ENCODE results near the gene CDC42SE2. TPM values are rescaled to one million over a fixed set of nuclear protein-coding genes. Genes with fewer than 3 reads are reported as not detected.

Gene CDC42SE2
- total and polyA plus RNA-seq, 2 of the 4 experiments (the other 2 are of a cell fraction): 12.5 to 19.4 TPM

- Histone ChIP-seq H3K4me3 (ENCODE audit: insufficient read depth, low read depth, low read length) (no peak overlapping the region), H3K27ac (ENCODE audit: insufficient read depth, low read length) (no peak overlapping the region), H3K79me1 (ENCODE audit: low read depth in 1 of 2, low read length in 2 of 2) (no peaks in the 10 kb centered on the region), H4K8ac (ENCODE audit: low read depth in 2 of 2, low read length in 2 of 2) (no peak overlapping the region), H2BK5ac (ENCODE audit: low read depth, low read length, poor library complexity, severe bottlenecking) (no peak overlapping the region), H2BK15ac (ENCODE audit: low read depth, low read length) (no peak overlapping the region), H3K27me3 (ENCODE audit: control insufficient read depth, insufficient read depth, low read length) (no peaks in the 10 kb centered on the region), H2AK9ac (replicated peaks; ENCODE audit: low read depth, low read length, poor library complexity) (no peak overlapping the region), H3K56ac (ENCODE audit: extremely low read depth, insufficient read depth, low read length) (no peak overlapping the region), H2AK5ac (ENCODE audit: low read depth, low read length) (no peak overlapping the region), H3K14ac (replicated peaks; ENCODE audit: low read depth, low read length) (no peak overlapping the region), H3K9ac (ENCODE audit: low read depth, low read length) (no peak overlapping the region), H3K36me3 (ENCODE audit: control insufficient read depth, insufficient read depth, low read length) (peaks cover 5% of the 10 kb centered on the region), H3K4ac (ENCODE audit: low read depth, low read length) (no peak overlapping the region), H3K9me1 (ENCODE audit: insufficient read depth, low read length) (no peaks in the 10 kb centered on the region), H3K18ac (ENCODE audit: low read depth, low read length) (no peak overlapping the region), H2BK20ac (ENCODE audit: low read depth, low read length) (no peak overlapping the region), H3K4me1 (ENCODE audit: control insufficient read depth, insufficient read depth, low read length) (peaks cover 2% of the 10 kb centered on the region; the same call in 1 of the 2 replicates), H2AFZ (replicated peaks; ENCODE audit: low read length, poor library complexity) (no peak overlapping the region), H3K9me3 (ENCODE audit: control insufficient read depth, insufficient read depth, low read length) (peaks cover 3% of the 10 kb centered on the region; the same call in 1 of the 2 replicates), H4K5ac (ENCODE audit: low read depth, low read length) (no peak overlapping the region), H2BK120ac (ENCODE audit: low read depth, low read length) (no peak overlapping the region), H4K91ac (ENCODE audit: insufficient read depth, low read depth, low read length) (no peak overlapping the region), H4K20me1 (ENCODE audit: insufficient read depth, low read length) (no peaks in the 10 kb centered on the region), H3K4me2 (ENCODE audit: low read depth, low read length) (no peak overlapping the region), H3K23ac (ENCODE audit: low read depth, low read length) (no peak overlapping the region)
- in situ Hi-C loops (cut with MboI; ENCODE audit: low sequenced_read_pairs): loop anchor here (25.0 kb wide), 3 partner anchors 519 to 1494 kb away; partner anchors contain the start of gene CHSY3
- WGBS, 2 experiments (ENCODE audit: extremely low coverage in 2 of 2, insufficient read length in 1 of 2): no CpG with 5 or more reads among the region's 2 CpGs
- dilution Hi-C loops (cut with HindIII; ENCODE audit: low sequenced_read_pairs, unreplicated experiment): no loop called here
- POLR2A ChIA-PET (ENCODE audit: unreplicated experiment): no interaction called here
- DNase-seq: no peak
- no TSS peak for BruUV-seq (replicated peaks)
- no peak for TF ChIP-seq CEBPB (IDR thresholded peaks at IDR 0.05; ENCODE audit: low read depth, low read length)
- TF ChIP-seq RAD21 (IDR thresholded peaks at IDR 0.05; ENCODE audit: low read length): no peak
- TF ChIP-seq NFE2L2 (IDR thresholded peaks at IDR 0.05; ENCODE audit: low read depth, low read length): no peak
- TF ChIP-seq MAZ (IDR thresholded peaks at IDR 0.05; ENCODE audit: borderline replicate concordance, low read depth, low read length): no peak
- no peak for TF ChIP-seq MXI1 (IDR thresholded peaks at IDR 0.05; ENCODE audit: borderline replicate concordance, low read depth, low read length)
- TF ChIP-seq MAFK (IDR thresholded peaks at IDR 0.05; ENCODE audit: low read depth, low read length): no peak
- TF ChIP-seq POLR2A (IDR thresholded peaks at IDR 0.05; ENCODE audit: low read depth, low read length): no peak
- TF ChIP-seq CTCF (conservative IDR thresholded peaks at IDR 0.05; ENCODE audit: low read depth, low read length): no peak
- TF ChIP-seq USF2 (IDR thresholded peaks at IDR 0.05; ENCODE audit: low read depth, low read length): no peak
- TF ChIP-seq, protein P1, sequence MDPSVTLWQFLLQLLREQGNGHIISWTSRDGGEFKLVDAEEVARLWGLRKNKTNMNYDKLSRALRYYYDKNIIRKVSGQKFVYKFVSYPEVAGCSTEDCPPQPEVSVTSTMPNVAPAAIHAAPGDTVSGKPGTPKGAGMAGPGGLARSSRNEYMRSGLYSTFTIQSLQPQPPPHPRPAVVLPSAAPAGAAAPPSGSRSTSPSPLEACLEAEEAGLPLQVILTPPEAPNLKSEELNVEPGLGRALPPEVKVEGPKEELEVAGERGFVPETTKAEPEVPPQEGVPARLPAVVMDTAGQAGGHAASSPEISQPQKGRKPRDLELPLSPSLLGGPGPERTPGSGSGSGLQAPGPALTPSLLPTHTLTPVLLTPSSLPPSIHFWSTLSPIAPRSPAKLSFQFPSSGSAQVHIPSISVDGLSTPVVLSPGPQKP (IDR thresholded peaks at IDR 0.05; ENCODE audit: borderline replicate concordance, low read depth, low read length): no peak
- TF ChIP-seq CHD1 (IDR thresholded peaks at IDR 0.05; ENCODE audit: low read depth, low read length): no peak
- TF ChIP-seq SMC3 (IDR thresholded peaks at IDR 0.05; ENCODE audit: low read depth, low read length): no peak
- no peak for TF ChIP-seq BHLHE40 (IDR thresholded peaks at IDR 0.05; ENCODE audit: low read depth, low read length)
- no peak for TF ChIP-seq RCOR1 (IDR thresholded peaks at IDR 0.05; ENCODE audit: insufficient replicate concordance, low read length)
- TF ChIP-seq FOS (IDR thresholded peaks at IDR 0.05; ENCODE audit: low read depth, low read length): no peak
- TF ChIP-seq RFX5 (IDR thresholded peaks at IDR 0.05; ENCODE audit: low read depth, low read length): no peak
- CTCF ChIA-PET: no interaction called here
- no peak for ATAC-seq (ENCODE audit: low read depth)
- intact Hi-C loops (cut with micrococcal nuclease): no loop called here
Measured at GRCh38 chr5:131406076-131406475, 142.2 kb downstream of the CDC42SE2 start.
